Skin of body (tissue), 2 donors: Measurements from ENCODE around the gene COMMD10. TPM values are rescaled to one million over a fixed set of nuclear protein-coding genes. Genes with fewer than 3 reads are reported as not detected.

ENCODE experiments used
- DNase-seq: peaks from one replicate; lab custom pipeline; 2025; lab: John Stamatoyannopoulos, UW
- total RNA-seq: library from RNA; depleted of rRNA; stranded (reverse); fragments of >200 nt; gene quantifications from one replicate; pipeline ENCODE4 v1.2.3, GENCODE V29; 2014

Gene COMMD10
- total RNA-seq, 1 donor from 2014 or later = 49.5 TPM

GRCh38 chr5:116212225-116212624 is 127.4 kb downstream of the COMMD10 start:
- no peak for DNase-seq

DNA sequence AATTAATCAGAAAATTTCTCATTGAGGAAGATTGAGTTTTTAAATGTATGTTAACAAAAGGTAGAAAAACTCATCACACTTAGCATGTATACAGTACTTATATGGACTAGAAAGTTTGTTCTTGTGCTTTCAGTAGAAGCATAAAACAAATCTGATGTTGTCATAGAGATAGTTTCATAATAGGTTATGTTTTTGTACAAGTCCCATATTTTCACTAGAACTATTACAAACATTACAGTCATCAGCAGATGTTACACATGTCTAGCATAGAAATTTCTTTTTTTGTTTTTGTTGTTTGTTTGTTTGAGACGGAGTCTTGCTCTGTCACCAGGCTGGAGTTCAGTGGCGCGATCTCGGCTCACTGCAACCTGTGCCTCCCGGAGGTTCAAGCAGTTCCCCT is 131.4 kb downstream of the COMMD10 start:
- DNase-seq = peak; percentile 1

- DNase-seq = no peak
Measured at GRCh38 chr5:116225281-116225922, 140.6 kb downstream of the COMMD10 start.

DNA sequence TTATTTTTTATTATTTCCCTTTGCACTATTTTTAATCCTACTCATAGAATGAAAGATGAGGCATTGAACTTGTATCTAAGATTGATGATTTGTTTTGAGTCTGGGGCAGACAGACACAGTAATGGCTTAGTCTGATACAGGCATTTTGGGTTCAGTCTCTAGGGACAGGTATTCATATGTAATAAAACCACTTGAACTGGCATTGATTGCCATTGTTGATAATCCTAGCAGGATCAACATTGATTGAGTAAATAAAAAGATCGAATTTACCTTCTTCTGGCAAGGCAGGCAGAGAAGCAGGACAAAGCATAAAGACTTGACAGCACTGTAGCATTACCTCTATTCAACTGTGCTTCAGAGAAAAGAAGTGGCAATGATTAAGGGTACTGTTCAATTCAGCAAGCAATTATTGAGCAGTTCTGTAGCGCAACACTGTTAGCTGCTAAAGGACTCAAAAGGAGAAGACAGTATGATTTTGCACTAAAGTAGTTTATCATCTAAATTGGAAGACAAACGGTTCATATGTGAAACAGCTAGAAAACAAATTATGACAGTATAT is 144.4 kb downstream of the COMMD10 start:
- no peak for DNase-seq

DNA sequence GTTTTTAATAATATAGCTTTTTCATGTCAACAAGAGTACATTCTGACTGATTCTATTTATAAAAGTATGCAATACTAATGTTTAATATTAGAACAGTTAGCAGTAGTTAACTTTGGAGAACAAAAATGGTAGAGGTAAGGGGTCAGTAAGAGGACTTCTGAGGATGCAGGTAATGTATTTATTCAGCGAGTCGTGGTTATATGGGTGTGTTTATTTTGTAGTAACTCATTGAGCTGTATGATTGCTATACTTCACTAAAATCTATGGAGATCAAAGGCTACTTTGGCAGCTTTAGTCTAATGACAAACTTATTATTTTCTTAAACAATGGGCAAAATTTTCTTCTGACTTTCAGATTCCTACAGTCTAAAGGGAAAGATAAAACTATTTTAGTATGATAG is 146.5 kb downstream of the COMMD10 start:
- no peak for DNase-seq

DNA sequence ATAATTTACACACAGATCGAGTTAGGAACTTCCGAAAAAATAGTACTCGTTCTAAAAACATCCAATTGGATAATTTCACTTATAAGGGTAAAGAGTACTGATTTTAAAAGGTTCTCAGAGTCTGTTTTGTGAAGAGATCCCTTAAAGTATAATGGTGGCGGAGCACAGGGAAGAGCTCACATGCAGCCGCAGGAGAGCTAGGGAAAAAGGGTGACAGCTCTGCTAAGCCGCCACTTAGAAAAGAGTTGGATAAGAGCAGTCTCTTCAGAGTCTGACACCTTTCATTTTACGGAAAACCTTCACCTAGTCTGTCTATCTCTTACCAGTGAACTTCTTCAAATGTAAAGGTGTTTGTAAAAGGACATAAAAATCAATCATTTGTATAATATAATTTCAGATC is 149.9 kb downstream of the COMMD10 start:
- no peak for DNase-seq

GRCh38 chr5:116237917-116238500 is 153.2 kb downstream of the COMMD10 start:
- no peak for DNase-seq

DNA sequence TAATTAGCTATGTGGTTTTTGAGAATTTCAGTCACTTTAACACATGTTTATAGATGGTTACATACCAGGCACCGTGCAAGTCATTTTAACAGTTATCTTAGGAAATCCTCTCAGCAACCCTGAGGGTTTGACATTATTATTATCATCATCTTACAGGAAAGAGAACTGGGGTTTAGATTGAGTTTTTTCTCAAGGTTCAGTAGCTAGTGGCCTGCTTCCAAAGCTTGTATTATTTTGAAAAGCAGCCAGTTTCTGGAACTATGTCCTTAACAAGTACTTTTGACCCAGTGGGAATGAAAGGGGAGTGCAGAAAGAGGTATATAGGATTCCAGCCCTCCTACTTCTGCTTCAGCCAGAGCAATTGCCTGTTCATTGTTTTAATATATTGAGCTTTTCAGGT is 157.5 kb downstream of the COMMD10 start:
- no peak for DNase-seq

- DNase-seq = no peak
Measured at GRCh38 chr5:116248432-116248831, 163.6 kb downstream of the COMMD10 start.

- peak; percentile 17 for DNase-seq
Measured at GRCh38 chr5:116249648-116250047, 164.8 kb downstream of the COMMD10 start.

DNA sequence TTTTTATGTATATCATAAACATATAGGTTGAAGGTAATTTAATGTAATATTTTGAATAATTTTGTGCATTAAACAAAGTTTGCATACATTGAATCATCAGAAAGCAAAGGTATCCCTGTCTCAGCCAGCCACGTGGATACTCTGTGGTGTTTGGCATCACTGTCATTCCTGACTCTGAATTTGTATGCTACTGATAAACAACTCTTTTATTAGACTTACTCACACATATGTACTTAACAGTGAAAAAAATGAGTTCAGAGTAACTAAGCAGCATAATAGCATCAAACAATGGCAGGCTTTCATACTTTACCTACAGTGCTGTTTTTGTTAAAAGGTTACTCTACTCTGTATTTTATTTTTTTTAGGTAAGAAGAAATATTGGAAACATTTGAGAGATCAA is 171.9 kb downstream of the COMMD10 start:
- DNase-seq = no peak

DNA sequence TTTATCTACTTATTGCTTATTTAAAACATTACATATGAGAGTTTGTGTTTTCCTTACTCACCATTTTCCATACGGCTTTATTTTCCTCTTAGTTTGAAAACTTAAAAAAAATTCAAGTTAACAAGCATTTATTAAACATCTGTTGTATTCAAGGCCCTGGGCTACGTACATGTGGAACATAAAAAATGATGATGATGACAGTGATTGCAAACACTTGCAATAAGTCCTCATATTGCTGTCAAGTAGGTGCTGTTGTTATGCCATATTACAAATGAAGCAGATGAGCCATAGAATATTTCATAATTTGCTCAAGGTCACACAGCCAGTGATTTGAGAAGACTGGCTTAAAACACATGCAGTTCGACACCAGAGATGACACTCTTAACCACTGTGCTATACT is 180.6 kb downstream of the COMMD10 start:
- DNase-seq = peak; percentile 28

- DNase-seq = no peak
Measured at GRCh38 chr5:116271446-116272025, 186.7 kb downstream of the COMMD10 start.

DNA sequence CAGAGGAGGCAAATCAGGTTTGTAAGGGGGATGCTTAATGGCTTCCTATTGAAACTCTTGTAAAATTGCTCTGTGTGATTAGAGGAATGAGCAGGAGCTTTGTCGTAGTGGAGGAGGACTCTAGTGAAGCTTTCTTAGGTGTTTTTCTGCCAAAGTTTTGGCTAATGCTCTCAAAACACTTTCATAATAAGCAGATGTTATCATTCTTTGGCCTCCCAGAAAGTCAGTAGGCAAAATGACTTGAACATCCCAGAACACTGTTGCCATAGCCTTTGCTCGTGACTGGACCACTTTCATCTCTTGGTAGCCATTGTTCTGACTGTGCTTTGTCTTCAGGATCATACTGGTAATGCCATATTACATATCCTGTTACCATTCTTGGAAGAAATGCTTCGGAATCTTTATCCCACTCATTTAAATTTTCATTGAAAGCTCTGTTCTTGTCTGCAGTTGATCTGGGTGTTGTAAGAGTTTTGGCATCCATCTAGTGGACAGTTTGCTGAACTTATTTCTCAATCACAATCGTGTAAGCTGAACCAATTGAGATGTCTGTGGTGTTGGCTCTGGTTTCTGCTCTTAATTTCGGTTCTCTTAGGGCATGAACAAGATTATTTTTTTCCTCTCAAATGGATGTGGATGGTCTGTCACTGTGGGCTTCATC is 187.6 kb downstream of the COMMD10 start:
- DNase-seq = no peak

DNA sequence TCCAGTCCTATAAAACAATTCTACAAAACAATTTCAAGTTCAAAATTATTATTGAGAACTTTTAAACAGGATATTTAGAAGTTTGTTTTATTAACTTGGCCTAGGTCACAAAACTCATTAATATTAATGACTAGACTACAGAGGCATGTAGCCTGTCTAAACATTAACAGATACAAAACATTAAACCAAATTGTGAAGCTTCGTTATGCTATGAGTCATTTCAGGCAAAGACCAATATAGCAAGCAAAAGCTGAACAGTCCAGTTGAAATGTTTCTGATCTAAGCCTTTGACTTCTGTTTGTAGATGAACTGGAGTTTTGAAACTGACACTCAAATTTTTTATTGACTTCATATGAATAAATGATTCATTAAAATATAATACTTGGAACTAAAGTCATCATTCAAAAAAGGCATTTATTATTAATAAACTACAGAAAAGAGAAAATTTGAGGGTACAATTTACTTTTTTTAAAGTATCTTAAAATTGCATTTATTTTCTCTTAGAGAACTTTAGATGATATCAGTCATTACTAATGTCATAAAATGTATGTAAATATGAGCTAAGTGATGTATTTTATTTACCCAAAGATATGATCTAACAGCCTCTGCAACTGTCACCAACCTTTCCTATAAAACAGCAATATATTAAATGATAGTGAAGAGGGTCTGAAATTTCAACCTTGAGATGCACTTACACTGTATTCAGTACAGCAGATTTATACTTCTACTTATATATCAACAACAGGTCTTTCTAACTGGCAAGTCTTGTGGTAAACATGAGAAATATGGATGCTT is 188.8 kb downstream of the COMMD10 start:
- DNase-seq = no peak

DNA sequence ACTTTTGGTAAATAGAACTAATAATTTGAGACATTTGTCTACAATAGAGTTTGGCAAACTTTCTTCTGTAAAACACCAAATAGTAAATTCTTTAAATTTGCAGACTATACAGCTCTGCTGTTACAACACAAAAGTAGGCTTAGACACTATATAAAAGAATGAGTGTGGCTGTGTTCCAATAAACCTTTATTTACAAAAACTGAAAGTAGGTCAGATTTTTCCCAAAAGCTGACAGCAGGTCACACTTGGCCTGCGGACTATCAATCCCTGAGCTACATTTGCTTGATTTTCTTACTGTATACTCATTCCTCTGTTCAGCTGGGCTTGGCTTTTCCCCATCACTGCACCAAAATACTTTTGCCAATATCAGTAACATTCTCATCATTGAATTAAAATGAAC is 189.4 kb downstream of the COMMD10 start:
- no peak for DNase-seq

DNA sequence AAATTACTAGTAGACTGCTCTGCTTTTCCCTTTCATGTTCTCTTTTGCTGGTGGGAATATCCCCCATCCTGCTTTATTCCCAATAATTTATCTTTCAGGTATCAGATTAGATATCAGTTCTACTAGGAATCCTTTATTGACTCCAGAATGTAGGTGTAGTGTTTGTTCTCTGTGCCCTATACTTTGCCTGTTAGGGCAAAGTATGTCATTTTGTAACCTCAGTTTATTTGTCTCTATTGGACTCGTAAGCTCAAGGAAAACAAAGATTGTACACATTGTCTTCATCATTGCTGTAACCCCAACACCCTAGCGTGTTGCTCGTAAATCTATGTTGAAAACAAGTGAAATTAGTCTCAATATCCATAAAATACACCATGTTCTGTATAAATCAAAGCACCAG is 190.5 kb downstream of the COMMD10 start:
- no peak for DNase-seq

GRCh38 chr5:116276952-116277351 is 192.1 kb downstream of the COMMD10 start:
- DNase-seq = no peak

DNA sequence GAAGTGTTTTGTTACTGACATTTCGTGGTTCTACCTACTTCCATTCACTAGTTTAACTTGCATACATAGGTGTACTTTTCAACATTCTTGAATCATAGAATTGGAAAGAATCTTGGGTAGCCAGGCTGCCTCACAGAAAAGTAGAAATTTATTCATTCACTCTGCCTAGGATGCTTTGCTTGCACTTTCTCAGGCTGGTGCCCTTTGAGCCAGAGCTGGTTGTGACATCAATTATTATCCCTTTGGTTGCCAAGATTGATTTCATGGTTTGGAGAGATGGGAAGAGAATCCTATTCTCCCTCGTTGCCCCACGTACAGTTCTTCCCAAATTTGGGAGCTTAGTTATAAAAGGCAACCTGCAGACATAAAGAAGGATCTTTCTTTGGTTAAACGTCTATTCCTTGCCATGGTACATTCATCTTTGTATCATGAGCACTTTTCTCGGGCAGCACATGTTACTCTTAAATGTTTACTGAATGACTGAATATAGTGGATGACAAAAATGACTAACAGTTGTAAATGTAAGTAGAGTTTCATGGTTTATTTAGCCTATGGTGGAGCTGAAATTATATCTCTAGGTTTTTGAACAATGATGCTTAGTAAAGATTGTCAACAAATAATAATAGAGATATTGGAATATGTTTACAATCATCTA is 195.5 kb downstream of the COMMD10 start:
- no peak for DNase-seq

- no peak for DNase-seq
Measured at GRCh38 chr5:116281309-116281708, 196.5 kb downstream of the COMMD10 start.

DNA sequence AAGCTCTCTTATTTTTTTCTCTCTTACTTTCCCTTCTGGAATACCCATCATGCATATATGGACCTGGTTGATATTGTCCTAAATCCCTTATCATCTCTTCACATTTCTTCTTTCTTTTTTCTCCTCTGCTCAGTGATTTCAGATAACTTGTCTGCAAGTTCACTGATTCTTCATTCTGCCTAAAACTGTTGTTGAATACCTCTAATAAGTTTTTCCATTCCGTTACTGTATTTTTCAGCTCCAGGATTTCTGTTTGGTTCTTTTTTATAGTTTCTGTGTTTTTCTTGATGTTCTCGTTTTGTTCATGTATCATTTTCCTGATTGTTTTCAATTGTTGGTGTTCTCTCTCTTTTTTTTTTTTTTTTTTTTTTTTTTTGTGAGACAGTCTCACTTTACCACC is 203.7 kb downstream of the COMMD10 start:
- no peak for DNase-seq
